GM12891 (cell line): ENCODE measurements around the gene HS6ST3.

Experiments used
- PAX5 ChIP-seq: IDR thresholded peaks from 2 replicates; pipeline ENCODE4 v1.6.1; 2011; ENCODE audit warnings: low read length, moderate library complexity, mild to moderate bottlenecking; ENCODE audit not compliant: insufficient read depth, severe bottlenecking
- POLR2A ChIP-seq: IDR thresholded peaks from 2 replicates; pipeline ENCODE4 v1.6.1; 2011; ENCODE audit warnings: low read depth, low read length, control low read depth
- POLR2AphosphoS5 ChIP-seq: IDR thresholded peaks from 2 replicates; pipeline ENCODE4 v1.6.1; 2011; ENCODE audit warnings: low read depth, low read length, control low read depth
- SPI1 ChIP-seq: IDR thresholded peaks from 2 replicates; pipeline ENCODE4 v1.6.1; 2011; ENCODE audit warnings: low read depth, low read length, control low read depth
- TAF1 ChIP-seq: IDR thresholded peaks from 2 replicates; pipeline ENCODE4 v1.6.1; 2011; ENCODE audit warnings: low read depth, low read length, control low read depth

- TF ChIP-seq POLR2AphosphoS5 (no peak), TAF1 (no peak), POLR2A (no peak), SPI1 (no peak), PAX5 (no peak)
Observed at GRCh38 chr13:96796091-96796633, 706.3 kb downstream of the HS6ST3 start.
